Measurements from ENCODE around the gene LIN54. TPM values are rescaled to one million over a fixed set of nuclear protein-coding genes. Genes with fewer than 3 reads are reported as not detected.

Gene LIN54
- total RNA-seq, 1 experiment from 2014 or later: 14.5 TPM

DNA sequence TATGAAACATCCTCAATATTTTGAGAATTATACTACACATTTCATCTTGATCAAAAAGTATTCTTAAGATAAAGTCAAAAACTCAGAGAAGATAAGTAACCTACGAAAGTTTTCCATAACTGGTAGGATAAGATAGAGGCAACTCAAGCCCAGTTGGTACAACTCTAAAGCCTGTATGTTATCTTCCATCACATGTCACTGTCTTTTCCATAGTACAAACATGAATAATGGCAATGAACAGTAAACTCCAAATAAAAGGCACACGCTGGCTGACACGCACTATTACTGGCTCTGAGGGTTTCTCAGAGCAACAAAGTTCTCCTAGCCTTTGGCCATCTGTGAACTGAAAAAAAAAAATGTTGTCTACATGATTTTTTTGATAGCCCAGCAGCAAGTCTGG is 27.2 kb downstream of the LIN54 start:
- intact Hi-C loops (cut with micrococcal nuclease; ENCODE audit: unreplicated experiment) (no loop called here), in situ Hi-C loops (cut with HindIII; ENCODE audit: low pct_unique_long_range_greater_than_20kb, low sequenced_read_pairs) (no loop called here)
- no peak overlapping the region for H3K27ac ChIP-seq (ENCODE audit: low read length)
- ChIA-PET POLR2A (no interaction called here), CTCF (no interaction called here)
- no peak overlapping the region for H3K4me3 ChIP-seq (ENCODE audit: low read depth in 2 of 2, low read length in 2 of 2)
- H3K9me3 ChIP-seq (ENCODE audit: control insufficient read depth, insufficient read depth, low read depth, low read length): no peaks in the 10 kb centered on the region
- H3K36me3 ChIP-seq (ENCODE audit: control insufficient read depth, insufficient read depth, low read length): no peaks in the 10 kb centered on the region
- TF ChIP-seq, protein P1, sequence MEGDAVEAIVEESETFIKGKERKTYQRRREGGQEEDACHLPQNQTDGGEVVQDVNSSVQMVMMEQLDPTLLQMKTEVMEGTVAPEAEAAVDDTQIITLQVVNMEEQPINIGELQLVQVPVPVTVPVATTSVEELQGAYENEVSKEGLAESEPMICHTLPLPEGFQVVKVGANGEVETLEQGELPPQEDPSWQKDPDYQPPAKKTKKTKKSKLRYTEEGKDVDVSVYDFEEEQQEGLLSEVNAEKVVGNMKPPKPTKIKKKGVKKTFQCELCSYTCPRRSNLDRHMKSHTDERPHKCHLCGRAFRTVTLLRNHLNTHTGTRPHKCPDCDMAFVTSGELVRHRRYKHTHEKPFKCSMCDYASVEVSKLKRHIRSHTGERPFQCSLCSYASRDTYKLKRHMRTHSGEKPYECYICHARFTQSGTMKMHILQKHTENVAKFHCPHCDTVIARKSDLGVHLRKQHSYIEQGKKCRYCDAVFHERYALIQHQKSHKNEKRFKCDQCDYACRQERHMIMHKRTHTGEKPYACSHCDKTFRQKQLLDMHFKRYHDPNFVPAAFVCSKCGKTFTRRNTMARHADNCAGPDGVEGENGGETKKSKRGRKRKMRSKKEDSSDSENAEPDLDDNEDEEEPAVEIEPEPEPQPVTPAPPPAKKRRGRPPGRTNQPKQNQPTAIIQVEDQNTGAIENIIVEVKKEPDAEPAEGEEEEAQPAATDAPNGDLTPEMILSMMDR (IDR thresholded peaks at IDR 0.05): no peak
- no peak for TF ChIP-seq POLR2AphosphoS5 (IDR thresholded peaks at IDR 0.05; ENCODE audit: low read depth, low read length)
- TF ChIP-seq, protein P2, sequence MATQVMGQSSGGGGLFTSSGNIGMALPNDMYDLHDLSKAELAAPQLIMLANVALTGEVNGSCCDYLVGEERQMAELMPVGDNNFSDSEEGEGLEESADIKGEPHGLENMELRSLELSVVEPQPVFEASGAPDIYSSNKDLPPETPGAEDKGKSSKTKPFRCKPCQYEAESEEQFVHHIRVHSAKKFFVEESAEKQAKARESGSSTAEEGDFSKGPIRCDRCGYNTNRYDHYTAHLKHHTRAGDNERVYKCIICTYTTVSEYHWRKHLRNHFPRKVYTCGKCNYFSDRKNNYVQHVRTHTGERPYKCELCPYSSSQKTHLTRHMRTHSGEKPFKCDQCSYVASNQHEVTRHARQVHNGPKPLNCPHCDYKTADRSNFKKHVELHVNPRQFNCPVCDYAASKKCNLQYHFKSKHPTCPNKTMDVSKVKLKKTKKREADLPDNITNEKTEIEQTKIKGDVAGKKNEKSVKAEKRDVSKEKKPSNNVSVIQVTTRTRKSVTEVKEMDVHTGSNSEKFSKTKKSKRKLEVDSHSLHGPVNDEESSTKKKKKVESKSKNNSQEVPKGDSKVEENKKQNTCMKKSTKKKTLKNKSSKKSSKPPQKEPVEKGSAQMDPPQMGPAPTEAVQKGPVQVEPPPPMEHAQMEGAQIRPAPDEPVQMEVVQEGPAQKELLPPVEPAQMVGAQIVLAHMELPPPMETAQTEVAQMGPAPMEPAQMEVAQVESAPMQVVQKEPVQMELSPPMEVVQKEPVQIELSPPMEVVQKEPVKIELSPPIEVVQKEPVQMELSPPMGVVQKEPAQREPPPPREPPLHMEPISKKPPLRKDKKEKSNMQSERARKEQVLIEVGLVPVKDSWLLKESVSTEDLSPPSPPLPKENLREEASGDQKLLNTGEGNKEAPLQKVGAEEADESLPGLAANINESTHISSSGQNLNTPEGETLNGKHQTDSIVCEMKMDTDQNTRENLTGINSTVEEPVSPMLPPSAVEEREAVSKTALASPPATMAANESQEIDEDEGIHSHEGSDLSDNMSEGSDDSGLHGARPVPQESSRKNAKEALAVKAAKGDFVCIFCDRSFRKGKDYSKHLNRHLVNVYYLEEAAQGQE (IDR thresholded peaks at IDR 0.05; ENCODE audit: insufficient read depth in 1 of 2, low read depth in 2 of 2, low read length in 1 of 2): no peak
- TF ChIP-seq SIN3A (IDR thresholded peaks at IDR 0.05; ENCODE audit: borderline replicate concordance, insufficient read depth, low read depth, low read length): no peak
- no peak for TF ChIP-seq TCF7L2 (IDR thresholded peaks at IDR 0.05; ENCODE audit: low read depth, low read length)
- ATAC-seq (no peak), DNase-seq (ENCODE audit: low read depth, low spot score) (no peak)
- BruUV-seq (replicated peaks): no TSS peak
- no peaks in the 10 kb centered on the region for H3K4me1 ChIP-seq (ENCODE audit: control insufficient read depth, insufficient read depth, low read length)
- no peaks in the 10 kb centered on the region for H3K27me3 ChIP-seq (ENCODE audit: control insufficient read depth, insufficient read depth, low read length)

DNA sequence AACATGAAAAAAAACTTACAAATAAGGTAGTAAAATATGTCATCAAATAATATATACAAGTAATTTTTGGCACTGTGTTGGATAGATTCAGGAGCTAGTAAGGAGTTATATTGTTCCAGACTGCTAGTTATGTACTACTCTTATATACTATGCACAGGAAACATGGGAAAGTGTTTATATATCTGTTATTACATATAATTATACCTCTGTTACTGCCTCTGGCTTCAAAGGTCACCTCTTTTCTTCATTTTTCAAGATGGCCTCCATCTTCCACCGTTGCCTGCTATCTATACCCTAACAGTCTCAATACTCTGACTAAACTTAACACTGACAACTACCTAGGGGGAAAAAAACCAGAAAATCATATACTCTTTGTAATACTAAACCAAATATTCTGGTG is 29.5 kb downstream of the LIN54 start:
- H3K27ac ChIP-seq (ENCODE audit: low read length): no peak overlapping the region
- H3K4me3 ChIP-seq (ENCODE audit: low read depth in 2 of 2, low read length in 2 of 2): no peak overlapping the region
- H3K27me3 ChIP-seq (ENCODE audit: control insufficient read depth, insufficient read depth, low read length): no peaks in the 10 kb centered on the region
- DNase-seq (ENCODE audit: low read depth, low spot score) (no peak), ATAC-seq (no peak)
- H3K9me3 ChIP-seq (ENCODE audit: control insufficient read depth, insufficient read depth, low read depth, low read length): no peaks in the 10 kb centered on the region
- TF ChIP-seq POLR2AphosphoS5 (IDR thresholded peaks at IDR 0.05; ENCODE audit: low read depth, low read length) (no peak), SIN3A (IDR thresholded peaks at IDR 0.05; ENCODE audit: borderline replicate concordance, insufficient read depth, low read depth, low read length) (no peak), TCF7L2 (IDR thresholded peaks at IDR 0.05; ENCODE audit: low read depth, low read length) (no peak)
- TF ChIP-seq, protein P1 (IDR thresholded peaks at IDR 0.05): no peak
- TF ChIP-seq, protein P2 (IDR thresholded peaks at IDR 0.05; ENCODE audit: insufficient read depth in 1 of 2, low read depth in 2 of 2, low read length in 1 of 2): no peak
- no TSS peak for BruUV-seq (replicated peaks)
- intact Hi-C loops (cut with micrococcal nuclease; ENCODE audit: unreplicated experiment) (no loop called here), in situ Hi-C loops (cut with HindIII; ENCODE audit: low pct_unique_long_range_greater_than_20kb, low sequenced_read_pairs) (no loop called here)
- ChIA-PET POLR2A (no interaction called here), CTCF (no interaction called here)
- H3K36me3 ChIP-seq (ENCODE audit: control insufficient read depth, insufficient read depth, low read length): no peaks in the 10 kb centered on the region
- H3K4me1 ChIP-seq (ENCODE audit: control insufficient read depth, insufficient read depth, low read length): no peaks in the 10 kb centered on the region
